ENCODE results near the gene TTC9B.

- no peak for TF ChIP-seq REST (IDR thresholded peaks at IDR 0.05; ENCODE audit: insufficient read depth in 1 of 2, low read depth in 2 of 2, low read length in 2 of 2)
- TF ChIP-seq SIN3A (IDR thresholded peaks at IDR 0.05; ENCODE audit: borderline replicate concordance, insufficient read depth, low read length) = no peak
- TF ChIP-seq TAF1 (IDR thresholded peaks at IDR 0.05; ENCODE audit: borderline replicate concordance, insufficient read depth, low read length) = no peak
- TF ChIP-seq POLR2AphosphoS5 (IDR thresholded peaks at IDR 0.05; ENCODE audit: low read depth, low read length) = no peak
Observed at GRCh38 chr19:40256512-40256911, 38.3 kb upstream of the TTC9B start.
